ENCODE results near the gene FAM13C. TPM values are rescaled to one million over a fixed set of nuclear protein-coding genes. Genes with fewer than 3 reads are reported as not detected.

The FAM13C gene
- total and polyA plus RNA-seq, 2 of the 4 experiments (the other 2 are of a cell fraction), result 1.6 to 2.9 TPM

DNA sequence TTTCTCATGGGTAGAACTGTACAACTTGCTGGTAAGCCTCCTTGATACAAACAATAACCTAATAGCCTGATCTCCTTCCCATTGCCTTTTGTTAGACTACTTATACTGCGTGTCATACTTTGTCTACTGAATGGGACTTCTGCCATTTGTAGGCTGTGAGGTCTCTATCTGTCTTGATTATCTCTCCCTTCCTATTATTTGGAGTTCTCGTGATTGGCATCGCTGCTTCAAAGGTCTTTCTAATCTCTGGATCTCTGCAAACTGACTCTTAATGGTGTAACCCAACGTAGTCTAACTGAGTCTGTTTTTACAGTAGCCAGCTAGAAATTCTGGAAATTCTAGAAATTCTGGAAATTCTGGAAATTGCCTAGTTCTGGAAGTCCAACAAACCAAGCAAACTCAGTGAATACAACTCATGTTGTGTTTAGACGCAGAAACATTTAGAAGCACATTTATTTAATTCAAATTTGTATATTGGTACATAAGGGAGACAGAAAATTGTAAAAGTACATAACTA is 156.1 kb downstream of the FAM13C start:
- no peak overlapping the region for H3K4me2 ChIP-seq (ENCODE audit: low read depth, low read length)
- ATAC-seq (ENCODE audit: low read depth) (no peak), DNase-seq (no peak)
- no peak overlapping the region for H4K5ac ChIP-seq (ENCODE audit: low read depth, low read length)
- H2AFZ ChIP-seq (replicated peaks; ENCODE audit: low read length, poor library complexity), result no peak overlapping the region
- WGBS, 2 experiments (ENCODE audit: extremely low coverage in 2 of 2, insufficient read length in 1 of 2), result 17% methylated on average over 1 of the region's 5 CpGs; no CpG with 5 or more reads in 1 of the 2 experiments
- H3K27me3 ChIP-seq (ENCODE audit: control insufficient read depth, insufficient read depth, low read length), result no peaks in the 10 kb centered on the region
- no peak overlapping the region for H3K56ac ChIP-seq (ENCODE audit: extremely low read depth, insufficient read depth, low read length)
- H3K79me1 ChIP-seq (ENCODE audit: low read depth in 1 of 2, low read length in 2 of 2), result no peaks in the 10 kb centered on the region
- no TSS peak for BruUV-seq (replicated peaks)
- in situ Hi-C loops (cut with MboI; ENCODE audit: low sequenced_read_pairs) (loop anchor here (25.0 kb wide), 2 partner anchors 669 to 794 kb away; no protein-coding TSS in a partner anchor), dilution Hi-C loops (cut with HindIII; ENCODE audit: low sequenced_read_pairs, unreplicated experiment) (no loop called here), intact Hi-C loops (cut with micrococcal nuclease) (no loop called here)
- no peak overlapping the region for H2BK20ac ChIP-seq (ENCODE audit: low read depth, low read length)
- H4K8ac ChIP-seq (ENCODE audit: low read depth in 2 of 2, low read length in 2 of 2), result no peak overlapping the region
- H3K23ac ChIP-seq (ENCODE audit: low read depth, low read length), result no peak overlapping the region
- no peak overlapping the region for H3K4me3 ChIP-seq (ENCODE audit: insufficient read depth, low read depth, low read length)
- no peaks in the 10 kb centered on the region for H3K36me3 ChIP-seq (ENCODE audit: control insufficient read depth, insufficient read depth, low read length)
- H3K9me1 ChIP-seq (ENCODE audit: insufficient read depth, low read length), result no peaks in the 10 kb centered on the region
- no peaks in the 10 kb centered on the region for H3K9me3 ChIP-seq (ENCODE audit: control insufficient read depth, insufficient read depth, low read length)
- no peak overlapping the region for H2AK9ac ChIP-seq (replicated peaks; ENCODE audit: low read depth, low read length, poor library complexity)
- H2BK120ac ChIP-seq (ENCODE audit: low read depth, low read length), result no peak overlapping the region
- H3K9ac ChIP-seq (ENCODE audit: low read depth, low read length), result no peak overlapping the region
- no peaks in the 10 kb centered on the region for H4K20me1 ChIP-seq (ENCODE audit: insufficient read depth, low read length)
- TF ChIP-seq NFE2L2 (IDR thresholded peaks at IDR 0.05; ENCODE audit: low read depth, low read length) (no peak), MAZ (IDR thresholded peaks at IDR 0.05; ENCODE audit: borderline replicate concordance, low read depth, low read length) (no peak), RCOR1 (IDR thresholded peaks at IDR 0.05; ENCODE audit: insufficient replicate concordance, low read length) (no peak), CHD1 (IDR thresholded peaks at IDR 0.05; ENCODE audit: low read depth, low read length) (no peak), SMC3 (IDR thresholded peaks at IDR 0.05; ENCODE audit: low read depth, low read length) (no peak)
- H4K91ac ChIP-seq (ENCODE audit: insufficient read depth, low read depth, low read length), result no peak overlapping the region
- no peak overlapping the region for H3K27ac ChIP-seq (ENCODE audit: insufficient read depth, low read length)
- CTCF ChIA-PET, result no interaction called here
- no peak overlapping the region for H3K18ac ChIP-seq (ENCODE audit: low read depth, low read length)
- H2BK5ac ChIP-seq (ENCODE audit: low read depth, low read length, poor library complexity, severe bottlenecking), result no peak overlapping the region
- no peaks in the 10 kb centered on the region for H3K4me1 ChIP-seq (ENCODE audit: control insufficient read depth, insufficient read depth, low read length)
- H2BK15ac ChIP-seq (ENCODE audit: low read depth, low read length), result no peak overlapping the region
- no peak overlapping the region for H3K14ac ChIP-seq (replicated peaks; ENCODE audit: low read depth, low read length)
- no peak overlapping the region for H3K4ac ChIP-seq (ENCODE audit: low read depth, low read length)
- H2AK5ac ChIP-seq (ENCODE audit: low read depth, low read length), result no peak overlapping the region
- POLR2A ChIA-PET (ENCODE audit: unreplicated experiment), result no interaction called here

Other genes starting within 250 kb of the FAM13C start
- not detected in 2 replicates for gene PHYHIPL, start 185.9 kb downstream of the FAM13C start, total RNA-seq (2012; rRNA removed)
- gene PHYHIPL, start 185.9 kb downstream of the FAM13C start, polyA plus RNA-seq (2012; rRNA removed), result not detected in 2 replicates